HepG2 (cell line): ENCODE data around the gene SART1. TPM values are rescaled to one million over a fixed set of nuclear protein-coding genes. Genes with fewer than 3 reads are reported as not detected.
A peak's percentile ranks its signal among the peaks of the same experiment; 100 is the strongest.

Source experiments
- AGO2 ChIP-seq: fragments of 200-400 bp; formaldehyde crosslinking; optimal IDR thresholded peaks from 2 replicates; pipeline ENCODE3; 2017; ENCODE audit warnings: mild to moderate bottlenecking, low read depth, low read length, moderate library complexity
- CREBL2 ChIP-seq: sonication (generic); formaldehyde crosslinking; IDR thresholded peaks from 2 replicates; pipeline ENCODE4 v1.8.1; 2023; ENCODE audit warnings: missing genetic modification reagents, mild to moderate bottlenecking, borderline replicate concordance
- DZIP1 ChIP-seq: sonication (generic); formaldehyde crosslinking; IDR thresholded peaks from 2 replicates; pipeline ENCODE4 v1.5.0; 2020; ENCODE audit warnings: mild to moderate bottlenecking, missing genetic modification reagents
- GMEB2 ChIP-seq: IDR thresholded peaks from 2 replicates; pipeline ENCODE4 v1.6.1; 2016; ENCODE audit warnings: missing biosample characterization, missing genetic modification reagents, low read depth
- MLX ChIP-seq: IDR thresholded peaks from 2 replicates; pipeline ENCODE4 v1.6.1; 2016
- NFAT5 ChIP-seq: sonication (generic); formaldehyde crosslinking; IDR thresholded peaks from 2 replicates; pipeline ENCODE4 v1.4.0; 2020; ENCODE audit warnings: missing genetic modification reagents
- PBX3 ChIP-seq: sonication (generic); formaldehyde crosslinking; IDR thresholded peaks from 2 replicates; pipeline ENCODE4 v1.8.1; 2023; ENCODE audit warnings: missing genetic modification reagents, inconsistent platforms, borderline replicate concordance
- RNF219 ChIP-seq: sonication (generic); formaldehyde crosslinking; IDR thresholded peaks from 2 replicates; pipeline ENCODE4 v1.5.0; 2020; ENCODE audit warnings: mild to moderate bottlenecking, missing genetic modification reagents
- SOX6 ChIP-seq, 2 experiments: fragments of 450-650 bp in 1 of 2; sonication (generic) in 1 of 2; formaldehyde crosslinking in 1 of 2; IDR thresholded peaks; 2 replicates each; pipeline versions ENCODE4 v1.4.0 to v1.6.1; 2017 to 2020; ENCODE audit warnings: antibody characterized with exemption in 1 of 2, mild to moderate bottlenecking in 1 of 2, missing genetic modification reagents in 1 of 2
- ZFP36 ChIP-seq: fragments of 150-350 bp; IDR thresholded peaks from 2 replicates; pipeline ENCODE4 v1.6.1; 2018; ENCODE audit warnings: borderline replicate concordance, low read length, low read depth; ENCODE audit not compliant: partially characterized antibody
- ZNF263 ChIP-seq: sonication (generic); formaldehyde crosslinking; IDR thresholded peaks from 2 replicates; pipeline ENCODE4 v1.4.0; 2020; ENCODE audit warnings: missing genetic modification reagents
- ZNF44 ChIP-seq: sonication (generic); formaldehyde crosslinking; IDR thresholded peaks from 2 replicates; pipeline ENCODE4 v1.5.1; 2020; ENCODE audit warnings: mild to moderate bottlenecking, missing genetic modification reagents
- ZNF678 ChIP-seq: sonication (generic); formaldehyde crosslinking; IDR thresholded peaks from 2 replicates; pipeline ENCODE4 v1.4.0; 2020; ENCODE audit warnings: mild to moderate bottlenecking, missing genetic modification reagents
- polyA plus RNA-seq, 8 experiments: library from polyadenylated mRNA; depleted of rRNA in 3 of 8; stranded (reverse) in 7 of 8; unstranded in 1 of 8; fragments of >200 nt; fragmentation: Illumina TruSeq in 4 of 8; extraction: Trizol in 4 of 8; gene quantifications; 2 replicates each; pipeline versions ENCODE4 v1.2.1 to v1.2.3, GENCODE V29; 2011 to 2016; ENCODE audit warnings: low read depth in 4 of 8, missing spikeins in 1 of 8, mixed read lengths in 1 of 8; ENCODE audit not compliant: insufficient read depth in 1 of 8
- total RNA-seq, 5 experiments: library from RNA; depleted of rRNA; stranded (reverse); fragments of >200 nt; fragmentation: Illumina TruSeq; extraction: Trizol; gene quantifications; 2 replicates each; pipeline ENCODE4 v1.2.3, GENCODE V29; 2016; ENCODE audit warnings: low read depth in 1 of 5

The SART1 gene
- total and polyA plus RNA-seq, 2 of the 13 experiments (the other 11 are each of a cell fraction or from before 2014, with no cell fraction given), result 11.3 to 22.5 TPM

- no peak for TF ChIP-seq ZFP36
- TF ChIP-seq ZNF678 (CRISPR knock-in tag), result peak; percentile 56
- no peak; the same call in 1 of the 2 replicates for TF ChIP-seq NFAT5 (CRISPR knock-in tag)
- TF ChIP-seq AGO2, result no peak
- peak; percentile 61 for TF ChIP-seq GMEB2 (CRISPR knock-in tag)
- no peak for TF ChIP-seq DZIP1 (CRISPR knock-in tag)
- TF ChIP-seq PBX3, result no peak
- no peak for TF ChIP-seq MLX (CRISPR knock-in tag)
- TF ChIP-seq SOX6 (IDR thresholded peaks at IDR 0.05), result no peak
- peak; percentile 44; the same call in 1 of the 2 replicates for TF ChIP-seq SOX6 (CRISPR knock-in tag; IDR thresholded peaks at IDR 0.05)
- TF ChIP-seq ZNF44 (CRISPR knock-in tag), result peak; percentile 94
- no peak; the same call in 1 of the 2 replicates for TF ChIP-seq ZNF263
- TF ChIP-seq CREBL2 (CRISPR knock-in tag), result peak; percentile 48; the same call in 1 of the 2 replicates
- no peak for TF ChIP-seq RNF219 (CRISPR knock-in tag)
Observed at GRCh38 chr11:66001942-66002647, 40.6 kb downstream of the SART1 start, which contains the start of the genes BANF1 and EIF1AD (continued).
